ENCODE measurements around the gene CLTCL1.

The CLTCL1 gene

GRCh38 chr22:19150482-19151328 is 140.8 kb downstream of the CLTCL1 start:
- DNase-seq (ENCODE audit: low read depth, low spot score) = no peak

- DNase-seq (ENCODE audit: low read depth, low spot score) = no peak
These were observed 141.5 kb downstream of the CLTCL1 start, which contains the start of gene GSC2 for GRCh38 chr22:19149991-19150390. Gene GSC2, minus strand, starts transcription at chr22:19150292. Its CDS starts 9 bp downstream, at chr22:19150283.

GRCh38 chr22:19149047-19149883 is 142.3 kb downstream of the CLTCL1 start:
- DNase-seq (ENCODE audit: low read depth, low spot score) = peak; percentile 21

GRCh38 chr22:19148417-19149046 is 143.0 kb downstream of the CLTCL1 start:
- no peak for DNase-seq (ENCODE audit: low read depth, low spot score)

GRCh38 chr22:19147195-19147780 is 144.2 kb downstream of the CLTCL1 start:
- DNase-seq (ENCODE audit: low read depth, low spot score) = no peak

GRCh38 chr22:19146215-19146968 is 145.1 kb downstream of the CLTCL1 start:
- no peak for DNase-seq (ENCODE audit: low read depth, low spot score)

GRCh38 chr22:19143967-19144400 is 147.5 kb downstream of the CLTCL1 start:
- peak; percentile 29 for DNase-seq (ENCODE audit: low read depth, low spot score)

- DNase-seq (ENCODE audit: low read depth, low spot score) = no peak
These were observed 148.3 kb downstream of the CLTCL1 start for GRCh38 chr22:19143212-19143611.

- DNase-seq (ENCODE audit: low read depth, low spot score) = no peak
These were observed 149.1 kb downstream of the CLTCL1 start for GRCh38 chr22:19142394-19142793.

- DNase-seq (ENCODE audit: low read depth, low spot score) = no peak
These were observed 151.5 kb downstream of the CLTCL1 start for GRCh38 chr22:19139974-19140373.

GRCh38 chr22:19139001-19139356 is 152.5 kb downstream of the CLTCL1 start:
- no peak for DNase-seq (ENCODE audit: low read depth, low spot score)

- no peak for DNase-seq (ENCODE audit: low read depth, low spot score)
These were observed 153.1 kb downstream of the CLTCL1 start for GRCh38 chr22:19138217-19139000.

- no peak for DNase-seq (ENCODE audit: low read depth, low spot score)
These were observed 153.9 kb downstream of the CLTCL1 start for GRCh38 chr22:19137384-19138216.

GRCh38 chr22:19136915-19137314 is 154.6 kb downstream of the CLTCL1 start:
- DNase-seq (ENCODE audit: low read depth, low spot score) = no peak

- DNase-seq (ENCODE audit: low read depth, low spot score) = no peak
These were observed 156.6 kb downstream of the CLTCL1 start for GRCh38 chr22:19134874-19135273.

GRCh38 chr22:19134176-19134831 is 157.2 kb downstream of the CLTCL1 start:
- no peak for DNase-seq (ENCODE audit: low read depth, low spot score)

- DNase-seq (ENCODE audit: low read depth, low spot score) = no peak
These were observed 158.0 kb downstream of the CLTCL1 start for GRCh38 chr22:19133561-19133960.

- DNase-seq (ENCODE audit: low read depth, low spot score) = no peak
These were observed 158.7 kb downstream of the CLTCL1 start for GRCh38 chr22:19132693-19133400.

Data from astrocyte of the hippocampus (primary cell).